ENCODE data around the gene SLC7A14. TPM values are rescaled to one million over a fixed set of nuclear protein-coding genes. Genes with fewer than 3 reads are reported as not detected.

Gene SLC7A14
- total and polyA plus RNA-seq, 2 donors (not counting 1 experiment from before 2014, with no cell fraction given) = not detected

GRCh38 chr3:170490828-170491560 lies 94.9 kb downstream of the SLC7A14 start:
- Histone ChIP-seq H3K9ac (ENCODE audit: low read length) (no peak overlapping the region), H3K9me3 (ENCODE audit: control extremely low read depth in 1 of 3, control insufficient read depth in 2 of 3, insufficient read depth in 1 of 3, low read length in 2 of 3) (no peaks in the 10 kb centered on the region), H3K27me3 (replicated peaks in 1 of 4; ENCODE audit: control extremely low read depth in 1 of 4, control insufficient read depth in 3 of 4, insufficient read depth in 4 of 4, low read length in 3 of 4) (peaks cover 0 to under 1% (median 0%) of the 10 kb centered on the region in 4 experiments), H3K4me1 (ENCODE audit: control insufficient read depth in 2 of 2, insufficient read depth in 2 of 2, low read length in 2 of 2) (peaks cover 0 to 4% of the 10 kb centered on the region in 2 donors), H3K4me2 (replicated peaks; ENCODE audit: low read depth, low read length, poor library complexity, severe bottlenecking) (no peak overlapping the region), H4K20me1 (ENCODE audit: control insufficient read depth, insufficient read depth, low read length, poor library complexity, severe bottlenecking) (no peaks in the 10 kb centered on the region), H3K27ac (ENCODE audit: low read length in 2 of 2) (no peak overlapping the region), H3K36me3 (replicated peaks in 1 of 2; ENCODE audit: control extremely low read depth in 1 of 2, control insufficient read depth in 1 of 2, extremely low read depth in 1 of 2, insufficient read depth in 2 of 2, low read length in 1 of 2) (no peaks in the 10 kb centered on the region), H3K4me3 (ENCODE audit: control extremely low read depth in 1 of 5, extremely low read depth in 1 of 5, insufficient read depth in 1 of 5, low read depth in 2 of 5, low read length in 4 of 5) (no peak overlapping the region), H2AFZ (ENCODE audit: insufficient read depth, low read depth, low read length, poor library complexity, severe bottlenecking) (no peak overlapping the region), H3K79me2 (ENCODE audit: control insufficient read depth, insufficient read depth, low read length) (no peaks in the 10 kb centered on the region)
- no peak overlapping the region for H3K27ac Mint-ChIP-seq
- ChIA-PET POLR2A (no interaction called here), CTCF (interaction anchor here (1.1 kb wide), 1 partner anchor 9 kb away, joined by 4 read pairs; no protein-coding TSS in a partner anchor)
- DNase-seq (no peak), ATAC-seq (ENCODE audit: low read depth) (no peak)
- no peaks in the 10 kb centered on the region for H3K4me1 Mint-ChIP-seq
- no peak for TF ChIP-seq EZH2 (IDR thresholded peaks at IDR 0.05; ENCODE audit: borderline replicate concordance, insufficient read depth, low read depth, low read length, poor library complexity, severe bottlenecking)
- TF ChIP-seq CTCF (IDR thresholded peaks at IDR 0.05) = no peak
- H3K9me3 Mint-ChIP-seq (ENCODE audit: insufficient read depth) = no peaks in the 10 kb centered on the region
- H3K27me3 Mint-ChIP-seq = peaks cover 21% of the 10 kb centered on the region
- intact Hi-C loops (cut with micrococcal nuclease) = no loop called here
- WGBS (ENCODE audit: insufficient coverage) = no CpG with 5 or more reads among the region's 2 CpGs
- no peak overlapping the region for H3K4me3 Mint-ChIP-seq

DNA sequence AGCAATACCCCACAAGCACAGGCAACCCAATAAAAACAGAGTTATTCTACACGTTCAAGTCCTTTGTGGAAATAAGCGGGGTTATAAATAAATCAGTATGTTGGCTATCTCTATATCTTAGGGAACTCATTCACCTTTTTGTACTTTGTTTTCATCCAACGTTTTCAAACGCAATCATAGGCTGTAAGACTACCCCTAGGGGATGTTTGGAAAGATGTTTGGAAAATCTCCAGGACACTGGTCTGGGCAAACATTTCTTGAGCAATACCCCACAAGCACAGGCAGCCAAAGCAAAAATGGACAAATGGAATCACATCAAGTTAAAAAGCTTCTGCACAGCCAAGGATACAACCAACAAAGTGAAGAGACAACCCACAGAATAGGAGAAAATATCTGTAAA lies 97.1 kb downstream of the SLC7A14 start:
- H3K4me2 ChIP-seq (replicated peaks; ENCODE audit: low read depth, low read length, poor library complexity, severe bottlenecking) = no peak overlapping the region
- H3K4me3 ChIP-seq (ENCODE audit: control extremely low read depth in 1 of 5, extremely low read depth in 1 of 5, insufficient read depth in 1 of 5, low read depth in 2 of 5, low read length in 4 of 5) = no peak overlapping the region
- POLR2A ChIA-PET = no interaction called here
- no peak overlapping the region for H3K9ac ChIP-seq (ENCODE audit: low read length)
- H3K27ac ChIP-seq (ENCODE audit: low read length in 2 of 2) = no peak overlapping the region
- H3K4me3 Mint-ChIP-seq = no peak overlapping the region
- H3K4me1 Mint-ChIP-seq = no peaks in the 10 kb centered on the region
- TF ChIP-seq EZH2 (IDR thresholded peaks at IDR 0.05; ENCODE audit: borderline replicate concordance, insufficient read depth, low read depth, low read length, poor library complexity, severe bottlenecking) (no peak), CTCF (IDR thresholded peaks at IDR 0.05) (no peak)
- peaks cover 0 to 4% of the 10 kb centered on the region in 2 donors for H3K4me1 ChIP-seq (ENCODE audit: control insufficient read depth in 2 of 2, insufficient read depth in 2 of 2, low read length in 2 of 2)
- H2AFZ ChIP-seq (ENCODE audit: insufficient read depth, low read depth, low read length, poor library complexity, severe bottlenecking) = no peak overlapping the region
- no peaks in the 10 kb centered on the region for H3K79me2 ChIP-seq (ENCODE audit: control insufficient read depth, insufficient read depth, low read length)
- no peaks in the 10 kb centered on the region for H3K9me3 ChIP-seq (ENCODE audit: control extremely low read depth in 1 of 3, control insufficient read depth in 2 of 3, insufficient read depth in 1 of 3, low read length in 2 of 3)
- no peak for DNase-seq
- no peaks in the 10 kb centered on the region for H4K20me1 ChIP-seq (ENCODE audit: control insufficient read depth, insufficient read depth, low read length, poor library complexity, severe bottlenecking)
- H3K9me3 Mint-ChIP-seq (ENCODE audit: insufficient read depth) = no peaks in the 10 kb centered on the region
- no peaks in the 10 kb centered on the region for H3K36me3 ChIP-seq (replicated peaks in 1 of 2; ENCODE audit: control extremely low read depth in 1 of 2, control insufficient read depth in 1 of 2, extremely low read depth in 1 of 2, insufficient read depth in 2 of 2, low read length in 1 of 2)
- no CpG with 5 or more reads among the region's 4 CpGs for WGBS (ENCODE audit: insufficient coverage)
- peaks cover 25% of the 10 kb centered on the region for H3K27me3 Mint-ChIP-seq
- H3K27me3 ChIP-seq (replicated peaks in 1 of 4; ENCODE audit: control extremely low read depth in 1 of 4, control insufficient read depth in 3 of 4, insufficient read depth in 4 of 4, low read length in 3 of 4) = peaks cover 0 to 9% (median 3%) of the 10 kb centered on the region in 4 experiments
- H3K27ac Mint-ChIP-seq = no peak overlapping the region
- no peak for ATAC-seq (ENCODE audit: low read depth)
- intact Hi-C loops (cut with micrococcal nuclease) = no loop called here
- CTCF ChIA-PET = no interaction called here
